M059J (cell line): ENCODE measurements around the gene YIPF4. TPM values are rescaled to one million over a fixed set of nuclear protein-coding genes. Genes with fewer than 3 reads are reported as not detected.
"Not testable (repeated sequence)": the region's sequence is repeated elsewhere in the genome, so short reads cannot be mapped to it uniquely, and the experiment has no call there.

ENCODE experiments used
- DNase-seq: peaks from one replicate; pipeline ENCODE4 v3.0.0-alpha.2; 2012; ENCODE audit warnings: low read depth
- total RNA-seq: library from RNA; depleted of rRNA; stranded (reverse); fragments of >200 nt; shearing (Covaris generic); gene quantifications from 2 replicates; pipeline ENCODE4 v1.2.3, GENCODE V29; 2014

YIPF4 gene
- total RNA-seq, 1 experiment from 2014 or later, result 48.1 TPM

GRCh38 chr2:32289165-32289999 is 11.7 kb downstream of the YIPF4 start:
- DNase-seq, result peak; percentile 41

GRCh38 chr2:32290000-32290339 is 12.3 kb downstream of the YIPF4 start:
- DNase-seq, result no peak

GRCh38 chr2:32291746-32292145 is 14.0 kb downstream of the YIPF4 start:
- no peak for DNase-seq

GRCh38 chr2:32293493-32293892 is 15.8 kb downstream of the YIPF4 start:
- not testable (repeated sequence) for DNase-seq

GRCh38 chr2:32293966-32294562 is 16.4 kb downstream of the YIPF4 start:
- DNase-seq, result not testable (repeated sequence)

GRCh38 chr2:32310577-32310976 is 32.9 kb downstream of the YIPF4 start:
- DNase-seq, result no peak

GRCh38 chr2:32314886-32315285 is 37.2 kb downstream of the YIPF4 start:
- DNase-seq, result no peak

GRCh38 chr2:32328679-32329078 is 51.0 kb downstream of the YIPF4 start:
- DNase-seq, result not testable (repeated sequence)

GRCh38 chr2:32329180-32329980 is 51.7 kb downstream of the YIPF4 start:
- DNase-seq, result not testable (repeated sequence)

- DNase-seq, result no peak
These were observed 52.4 kb downstream of the YIPF4 start for GRCh38 chr2:32330136-32330535.

GRCh38 chr2:32342801-32343200 is 65.1 kb downstream of the YIPF4 start:
- no peak for DNase-seq

- not testable (repeated sequence) for DNase-seq
These were observed 73.1 kb downstream of the YIPF4 start for GRCh38 chr2:32350797-32351196.

- DNase-seq, result peak; percentile 56
These were observed 78.4 kb downstream of the YIPF4 start for GRCh38 chr2:32355976-32356680.

GRCh38 chr2:32356681-32357317 is 79.1 kb downstream of the YIPF4 start, which contains the start of gene BIRC6:
TSS of gene BIRC6 (plus strand) at chr2:32357023. CDS start at chr2:32357162, 139 bp downstream.
- peak; percentile 95 for DNase-seq

GRCh38 chr2:32357318-32358110 is 79.8 kb downstream of the YIPF4 start:
- DNase-seq, result peak; percentile 39

GRCh38 chr2:32358111-32358482 is 80.4 kb downstream of the YIPF4 start:
- DNase-seq, result peak; percentile 42

GRCh38 chr2:32360416-32360815 is 82.7 kb downstream of the YIPF4 start:
- DNase-seq, result peak; percentile 5

- not testable (repeated sequence) for DNase-seq
These were observed 85.3 kb downstream of the YIPF4 start for GRCh38 chr2:32362997-32363396.

- DNase-seq, result no peak
These were observed 85.9 kb downstream of the YIPF4 start for GRCh38 chr2:32363597-32363996.

GRCh38 chr2:32364290-32364689 is 86.6 kb downstream of the YIPF4 start:
- not testable (repeated sequence) for DNase-seq
